ENCODE data around the gene SIX3.

GRCh38 chr2:44960871-44961270 lies 19.4 kb downstream of the SIX3 start:
- TF ChIP-seq CTCF (IDR thresholded peaks at IDR 0.05) = no peak
- no peak for TF ChIP-seq POLR2A (IDR thresholded peaks at IDR 0.05)
